ENCODE results near the gene ITGBL1. TPM values are rescaled to one million over a fixed set of nuclear protein-coding genes. Genes with fewer than 3 reads are reported as not detected.

The ITGBL1 gene
- total RNA-seq, 2 experiments from 2014 or later: not detected

GRCh38 chr13:101529422-101529821, 76.9 kb downstream of the ITGBL1 start:
- Histone ChIP-seq H4K20me1 (ENCODE audit: insufficient read depth, low read length) (no peaks in the 10 kb centered on the region), H3K9me3 (ENCODE audit: low read length) (no peaks in the 10 kb centered on the region), H3K27ac (ENCODE audit: low read depth, low read length, poor library complexity, severe bottlenecking) (no peak overlapping the region), H3K4me1 (ENCODE audit: insufficient read depth, low read length, poor library complexity, severe bottlenecking) (no peaks in the 10 kb centered on the region), H3K4me3 (ENCODE audit: low read depth, low read length, poor library complexity, severe bottlenecking) (no peak overlapping the region), H3K36me3 (ENCODE audit: insufficient read depth, low read length) (no peaks in the 10 kb centered on the region), H3K79me2 (ENCODE audit: insufficient read depth, low read depth, low read length) (no peaks in the 10 kb centered on the region), H2AFZ (ENCODE audit: low read length) (no peak overlapping the region), H3K9me2 (ENCODE audit: insufficient read depth, low read length) (no peaks in the 10 kb centered on the region), H3K4me2 (ENCODE audit: low read length) (no peak overlapping the region)
- TF ChIP-seq CTCF (conservative IDR thresholded peaks at IDR 0.05; ENCODE audit: low read length) (no peak), EZH2phosphoT487 (IDR thresholded peaks at IDR 0.05; ENCODE audit: borderline replicate concordance, low read depth, low read length) (no peak)
- no TSS peak for BruUV-seq (replicated peaks)
- ChIA-PET POLR2A (no interaction called here), CTCF (ENCODE audit: unreplicated experiment) (no interaction called here)
- no peak for DNase-seq (ENCODE audit: low spot score)
- intact Hi-C loops (cut with micrococcal nuclease; ENCODE audit: unreplicated experiment): no loop called here

GRCh38 chr13:101530293-101530692, 77.8 kb downstream of the ITGBL1 start:
- H3K27ac ChIP-seq (ENCODE audit: low read depth, low read length, poor library complexity, severe bottlenecking): no peak overlapping the region
- H3K4me1 ChIP-seq (ENCODE audit: insufficient read depth, low read length, poor library complexity, severe bottlenecking): no peaks in the 10 kb centered on the region
- DNase-seq (ENCODE audit: low spot score): no peak
- no peaks in the 10 kb centered on the region for H3K9me3 ChIP-seq (ENCODE audit: low read length)
- ChIA-PET POLR2A (interaction anchor here (0.6 kb wide), 1 partner anchor 119 kb away, joined by 3 read pairs; no protein-coding TSS in a partner anchor), CTCF (ENCODE audit: unreplicated experiment) (no interaction called here)
- no peaks in the 10 kb centered on the region for H4K20me1 ChIP-seq (ENCODE audit: insufficient read depth, low read length)
- no peaks in the 10 kb centered on the region for H3K79me2 ChIP-seq (ENCODE audit: insufficient read depth, low read depth, low read length)
- no peak overlapping the region for H3K4me3 ChIP-seq (ENCODE audit: low read depth, low read length, poor library complexity, severe bottlenecking)
- no peaks in the 10 kb centered on the region for H3K9me2 ChIP-seq (ENCODE audit: insufficient read depth, low read length)
- TF ChIP-seq EZH2phosphoT487 (IDR thresholded peaks at IDR 0.05; ENCODE audit: borderline replicate concordance, low read depth, low read length): no peak
- TF ChIP-seq CTCF (conservative IDR thresholded peaks at IDR 0.05; ENCODE audit: low read length): no peak
- intact Hi-C loops (cut with micrococcal nuclease; ENCODE audit: unreplicated experiment): no loop called here
- no peak overlapping the region for H2AFZ ChIP-seq (ENCODE audit: low read length)
- BruUV-seq (replicated peaks): no TSS peak
- no peaks in the 10 kb centered on the region for H3K36me3 ChIP-seq (ENCODE audit: insufficient read depth, low read length)
- H3K4me2 ChIP-seq (ENCODE audit: low read length): no peak overlapping the region

- Histone ChIP-seq H3K4me1 (ENCODE audit: insufficient read depth, low read length, poor library complexity, severe bottlenecking) (no peaks in the 10 kb centered on the region), H3K4me3 (ENCODE audit: low read depth, low read length, poor library complexity, severe bottlenecking) (no peak overlapping the region), H3K36me3 (ENCODE audit: insufficient read depth, low read length) (no peaks in the 10 kb centered on the region), H2AFZ (ENCODE audit: low read length) (no peak overlapping the region), H3K4me2 (ENCODE audit: low read length) (no peak overlapping the region), H3K27ac (ENCODE audit: low read depth, low read length, poor library complexity, severe bottlenecking) (no peak overlapping the region), H3K79me2 (ENCODE audit: insufficient read depth, low read depth, low read length) (no peaks in the 10 kb centered on the region), H4K20me1 (ENCODE audit: insufficient read depth, low read length) (no peaks in the 10 kb centered on the region), H3K9me2 (ENCODE audit: insufficient read depth, low read length) (no peaks in the 10 kb centered on the region), H3K9me3 (ENCODE audit: low read length) (no peaks in the 10 kb centered on the region)
- ChIA-PET POLR2A (no interaction called here), CTCF (ENCODE audit: unreplicated experiment) (no interaction called here)
- no peak for DNase-seq (ENCODE audit: low spot score)
- intact Hi-C loops (cut with micrococcal nuclease; ENCODE audit: unreplicated experiment): no loop called here
- BruUV-seq (replicated peaks): no TSS peak
- TF ChIP-seq EZH2phosphoT487 (IDR thresholded peaks at IDR 0.05; ENCODE audit: borderline replicate concordance, low read depth, low read length) (no peak), CTCF (conservative IDR thresholded peaks at IDR 0.05; ENCODE audit: low read length) (no peak)
These were observed 82.8 kb downstream of the ITGBL1 start for GRCh38 chr13:101535192-101535746.
